ENCODE measurements around the gene PABPC3. TPM values are rescaled to one million over a fixed set of nuclear protein-coding genes. Genes with fewer than 3 reads are reported as not detected.

PABPC3 gene
- total RNA-seq, 2 experiments from 2014 or later, result 1.8 to 1.9 TPM

GRCh38 chr13:25135896-25136295 is 40.0 kb downstream of the PABPC3 start:
- ChIA-PET POLR2A (no interaction called here), CTCF (no interaction called here)
- no peaks in the 10 kb centered on the region for H3K4me1 Mint-ChIP-seq (ENCODE audit: low read depth)
- H3K4me3 Mint-ChIP-seq, result no peak overlapping the region
- no peak overlapping the region for H3K27ac Mint-ChIP-seq
- no peaks in the 10 kb centered on the region for H3K36me3 Mint-ChIP-seq (ENCODE audit: low read depth)
- ATAC-seq (no peak), DNase-seq (no peak)
- H3K27me3 Mint-ChIP-seq, result peaks cover 29% of the 10 kb centered on the region
- no peak for TF ChIP-seq CTCF (IDR thresholded peaks at IDR 0.05)
- intact Hi-C loops (cut with micrococcal nuclease), result no loop called here
- H3K9me3 Mint-ChIP-seq, result peaks cover 5% of the 10 kb centered on the region

- no peak for ATAC-seq
- H3K27me3 Mint-ChIP-seq, result peaks cover 35% of the 10 kb centered on the region
- DNase-seq, result no peak
- ChIA-PET POLR2A (no interaction called here), CTCF (no interaction called here)
- TF ChIP-seq CTCF (IDR thresholded peaks at IDR 0.05), result no peak
- no peak overlapping the region for H3K4me3 Mint-ChIP-seq
- no peak overlapping the region for H3K27ac Mint-ChIP-seq
- intact Hi-C loops (cut with micrococcal nuclease), result no loop called here
- H3K36me3 Mint-ChIP-seq (ENCODE audit: low read depth), result no peaks in the 10 kb centered on the region
- H3K9me3 Mint-ChIP-seq, result peaks cover 5% of the 10 kb centered on the region
- no peaks in the 10 kb centered on the region for H3K4me1 Mint-ChIP-seq (ENCODE audit: low read depth)
Observed at GRCh38 chr13:25136880-25137787, 41.2 kb downstream of the PABPC3 start.

- DNase-seq (no peak), ATAC-seq (no peak)
- intact Hi-C loops (cut with micrococcal nuclease), result no loop called here
- Mint-ChIP-seq H3K27me3 (peaks cover 35% of the 10 kb centered on the region), H3K27ac (no peak overlapping the region), H3K36me3 (ENCODE audit: low read depth) (no peaks in the 10 kb centered on the region), H3K4me1 (ENCODE audit: low read depth) (no peaks in the 10 kb centered on the region), H3K9me3 (peaks cover 5% of the 10 kb centered on the region), H3K4me3 (no peak overlapping the region)
- no peak for TF ChIP-seq CTCF (IDR thresholded peaks at IDR 0.05)
- POLR2A ChIA-PET, result interaction anchor here (0.6 kb wide), 1 partner anchor 350 kb away, joined by 3 read pairs; no protein-coding TSS in a partner anchor
- CTCF ChIA-PET, result no interaction called here
Observed at GRCh38 chr13:25137788-25138115, 41.8 kb downstream of the PABPC3 start.

GRCh38 chr13:25141042-25141441 is 45.1 kb downstream of the PABPC3 start:
- ATAC-seq, result no peak
- Mint-ChIP-seq H3K9me3 (no peaks in the 10 kb centered on the region), H3K27ac (no peak overlapping the region), H3K27me3 (peaks cover 27% of the 10 kb centered on the region), H3K4me3 (no peak overlapping the region), H3K4me1 (ENCODE audit: low read depth) (no peaks in the 10 kb centered on the region), H3K36me3 (ENCODE audit: low read depth) (no peaks in the 10 kb centered on the region)
- TF ChIP-seq CTCF (IDR thresholded peaks at IDR 0.05), result no peak
- CTCF ChIA-PET, result no interaction called here
- POLR2A ChIA-PET, result interaction anchor here (1.2 kb wide), 1 partner anchor 48 kb away, joined by 3 read pairs; no protein-coding TSS in a partner anchor
- DNase-seq, result no peak
- intact Hi-C loops (cut with micrococcal nuclease), result no loop called here

- ChIA-PET POLR2A (no interaction called here), CTCF (no interaction called here)
- Mint-ChIP-seq H3K27ac (no peak overlapping the region), H3K36me3 (ENCODE audit: low read depth) (no peaks in the 10 kb centered on the region), H3K27me3 (peaks cover 12% of the 10 kb centered on the region), H3K4me3 (no peak overlapping the region), H3K9me3 (no peaks in the 10 kb centered on the region), H3K4me1 (ENCODE audit: low read depth) (no peaks in the 10 kb centered on the region)
- no peak for TF ChIP-seq CTCF (IDR thresholded peaks at IDR 0.05)
- intact Hi-C loops (cut with micrococcal nuclease), result no loop called here
- no peak for DNase-seq
- no peak for ATAC-seq
Observed at GRCh38 chr13:25143706-25144105, 47.8 kb downstream of the PABPC3 start.

Measured in activated CD8-positive, alpha-beta T cell treated with anti-CD3 and anti-CD28 coated beads for 36 hours (primary cell).